ENCODE data around the gene TAS2R20.

Gene TAS2R20

DNA sequence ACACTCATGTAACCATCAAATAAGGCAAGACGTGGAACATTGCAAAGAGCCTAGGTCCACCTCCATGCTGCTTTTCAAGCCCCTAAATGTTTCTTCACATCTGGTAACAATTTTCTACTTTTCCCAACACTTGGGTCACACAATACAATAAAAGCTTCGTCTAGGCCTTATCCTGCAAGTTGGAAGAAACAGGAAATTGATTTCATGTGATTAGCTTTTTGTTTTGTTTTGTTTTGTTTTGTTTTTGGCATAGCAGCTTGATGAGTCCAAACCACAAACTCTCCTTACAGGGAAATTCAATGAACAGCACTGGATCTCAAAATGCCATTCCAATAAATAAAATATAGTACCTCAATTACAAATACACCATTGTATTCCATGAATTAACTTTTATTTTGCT, 30.7 kb downstream of the TAS2R20 start:
- DNase-seq (ENCODE audit: low spot score) = no peak
- TF ChIP-seq CTCF (IDR thresholded peaks at IDR 0.05; ENCODE audit: extremely low read depth, insufficient read depth, missing control alignments) = no peak
- in situ Hi-C loops (cut with MboI; ENCODE audit: low pct_unique_long_range_greater_than_20kb, low sequenced_read_pairs, unreplicated experiment) = no loop called here

DNA sequence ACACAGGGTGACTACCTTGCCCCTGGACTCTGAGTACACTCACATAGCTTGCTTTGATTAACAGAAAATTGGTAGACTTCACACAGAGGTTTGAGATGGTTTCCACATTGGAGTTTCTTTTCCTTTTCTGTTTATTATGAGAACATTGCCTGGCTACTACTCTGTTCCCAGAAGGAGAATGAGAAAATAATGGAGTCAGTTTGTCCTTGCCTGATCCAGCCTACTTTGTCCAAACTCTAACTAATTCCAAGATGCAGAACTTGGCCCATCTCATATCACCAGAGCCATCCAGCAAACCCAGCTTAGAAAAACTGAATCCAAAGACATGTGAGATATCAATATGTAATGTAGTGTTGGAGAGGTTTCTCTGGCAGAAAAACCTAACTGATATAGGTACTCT, 31.8 kb downstream of the TAS2R20 start:
- no peak for DNase-seq (ENCODE audit: low spot score)
- no peak for TF ChIP-seq CTCF (IDR thresholded peaks at IDR 0.05; ENCODE audit: extremely low read depth, insufficient read depth, missing control alignments)
- in situ Hi-C loops (cut with MboI; ENCODE audit: low pct_unique_long_range_greater_than_20kb, low sequenced_read_pairs, unreplicated experiment) = no loop called here

DNA sequence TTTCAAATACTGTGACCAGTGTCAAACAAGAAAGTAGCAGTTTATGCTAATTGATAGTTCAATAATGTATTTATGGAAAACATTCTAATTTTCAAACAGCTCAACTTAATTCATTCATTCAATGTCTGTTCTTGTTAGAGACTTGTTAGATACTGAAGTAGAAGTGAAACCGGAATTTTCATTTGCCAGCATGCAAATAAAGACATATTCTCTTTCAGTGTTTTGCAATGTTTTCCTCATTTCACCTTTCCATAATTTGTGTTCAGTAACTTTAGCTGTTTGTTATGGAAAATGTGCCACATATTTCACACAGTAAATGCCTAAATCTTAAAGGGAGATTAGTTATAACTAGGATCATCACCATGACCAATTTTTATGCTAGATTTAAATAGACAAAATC, 32.6 kb downstream of the TAS2R20 start:
- in situ Hi-C loops (cut with MboI; ENCODE audit: low pct_unique_long_range_greater_than_20kb, low sequenced_read_pairs, unreplicated experiment) = no loop called here
- no peak for TF ChIP-seq CTCF (IDR thresholded peaks at IDR 0.05; ENCODE audit: extremely low read depth, insufficient read depth, missing control alignments)
- no peak for DNase-seq (ENCODE audit: low spot score)

DNA sequence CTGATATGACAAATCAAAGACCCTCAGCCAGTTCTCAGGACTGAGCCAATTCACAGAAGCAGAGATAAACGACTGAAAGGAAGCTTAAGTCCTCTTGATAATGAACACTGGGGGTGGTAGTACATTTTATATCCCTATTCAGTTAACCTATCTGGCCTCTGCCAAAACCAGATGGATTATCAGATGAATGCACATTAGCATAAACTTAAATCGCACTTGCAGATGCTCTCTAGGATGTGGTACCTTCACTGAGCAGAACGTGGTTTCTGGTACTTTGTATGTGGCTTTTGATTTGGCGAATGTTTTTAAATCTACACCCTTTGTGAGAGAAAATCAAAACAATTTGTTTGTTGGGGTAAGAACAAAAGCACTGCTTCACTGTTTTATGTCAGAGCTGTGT, 37.9 kb downstream of the TAS2R20 start:
- TF ChIP-seq CTCF (IDR thresholded peaks at IDR 0.05; ENCODE audit: extremely low read depth, insufficient read depth, missing control alignments) = no peak
- DNase-seq (ENCODE audit: low spot score) = no peak
- in situ Hi-C loops (cut with MboI; ENCODE audit: low pct_unique_long_range_greater_than_20kb, low sequenced_read_pairs, unreplicated experiment) = no loop called here

DNA sequence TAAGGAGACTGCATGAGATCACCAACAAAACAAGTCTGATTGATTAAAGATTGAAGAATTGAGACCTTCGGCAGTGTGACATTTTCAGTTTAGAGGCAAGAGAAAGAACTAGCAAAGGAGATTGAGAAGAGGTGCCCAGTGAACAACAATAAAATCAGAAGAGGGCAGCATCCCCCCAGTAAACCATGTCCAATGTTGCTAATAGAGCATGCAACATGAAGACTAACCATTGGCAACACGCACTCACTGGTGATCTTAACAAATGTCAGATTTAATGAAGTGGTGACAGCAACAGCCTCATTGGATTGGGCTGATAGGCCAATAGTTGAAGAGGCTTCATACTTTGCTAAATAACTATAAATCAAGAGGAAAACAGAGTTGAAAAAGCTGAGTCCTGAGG, 38.3 kb downstream of the TAS2R20 start:
- DNase-seq (ENCODE audit: low spot score) = no peak
- in situ Hi-C loops (cut with MboI; ENCODE audit: low pct_unique_long_range_greater_than_20kb, low sequenced_read_pairs, unreplicated experiment) = no loop called here
- TF ChIP-seq CTCF (IDR thresholded peaks at IDR 0.05; ENCODE audit: extremely low read depth, insufficient read depth, missing control alignments) = peak; percentile 5

- DNase-seq (ENCODE audit: low spot score) = no peak
- no peak for TF ChIP-seq CTCF (IDR thresholded peaks at IDR 0.05; ENCODE audit: extremely low read depth, insufficient read depth, missing control alignments)
- in situ Hi-C loops (cut with MboI; ENCODE audit: low pct_unique_long_range_greater_than_20kb, low sequenced_read_pairs, unreplicated experiment) = no loop called here
Observed at GRCh38 chr12:10957741-10958140, 40.4 kb downstream of the TAS2R20 start.

- TF ChIP-seq CTCF (IDR thresholded peaks at IDR 0.05; ENCODE audit: extremely low read depth, insufficient read depth, missing control alignments) = no peak
- in situ Hi-C loops (cut with MboI; ENCODE audit: low pct_unique_long_range_greater_than_20kb, low sequenced_read_pairs, unreplicated experiment) = no loop called here
- no peak for DNase-seq (ENCODE audit: low spot score)
Observed at GRCh38 chr12:10956085-10956484, 42.0 kb downstream of the TAS2R20 start.
